NCI-H82 treated with DMSO at 0.1 percent for 48 hours (cell line): ENCODE measurements around the gene ARID3B.
"Not testable (repeated sequence)": the region's sequence is repeated elsewhere in the genome, so short reads cannot be mapped to it uniquely, and the experiment has no call there.

Experiments used
- DNase-seq: peaks from one replicate; lab custom pipeline; 2025; ENCODE audit not compliant: unreplicated experiment; lab: John Stamatoyannopoulos, UW

Gene ARID3B

DNA sequence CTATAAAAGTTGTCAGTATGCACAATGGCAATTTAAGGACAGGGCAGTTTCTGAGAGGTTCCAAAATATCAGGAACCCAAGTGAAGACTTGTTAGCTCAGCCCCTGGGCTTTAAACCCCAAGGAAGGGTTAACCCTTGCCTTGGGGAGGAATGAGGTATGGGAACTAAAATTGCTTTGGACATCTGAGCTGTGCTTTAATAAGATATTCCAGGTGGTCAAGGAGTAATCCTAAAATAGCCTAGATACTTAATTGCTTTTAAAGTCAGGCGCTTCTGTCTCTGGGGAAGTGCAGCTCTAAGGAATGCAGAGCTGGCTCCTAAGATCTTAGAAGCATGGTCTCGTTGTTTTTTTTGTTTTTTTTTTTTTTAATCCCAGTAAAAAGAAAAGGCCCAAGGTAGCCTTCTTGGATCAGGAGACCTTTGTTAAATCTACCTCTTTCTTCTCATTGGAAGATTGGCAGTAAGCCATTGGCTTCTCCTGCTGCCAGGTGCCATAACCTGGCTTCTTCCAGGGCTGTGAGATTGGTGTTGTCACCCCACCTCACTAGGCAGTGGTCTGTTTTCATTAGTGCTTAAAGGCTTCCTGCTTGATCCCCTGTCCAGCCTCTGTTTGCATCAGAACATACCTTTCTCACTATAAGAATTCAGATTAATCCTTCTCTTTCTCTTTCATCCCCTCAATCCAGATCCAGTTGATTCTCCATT is 24.5 kb downstream of the ARID3B start:
- DNase-seq: peak; percentile 95

DNA sequence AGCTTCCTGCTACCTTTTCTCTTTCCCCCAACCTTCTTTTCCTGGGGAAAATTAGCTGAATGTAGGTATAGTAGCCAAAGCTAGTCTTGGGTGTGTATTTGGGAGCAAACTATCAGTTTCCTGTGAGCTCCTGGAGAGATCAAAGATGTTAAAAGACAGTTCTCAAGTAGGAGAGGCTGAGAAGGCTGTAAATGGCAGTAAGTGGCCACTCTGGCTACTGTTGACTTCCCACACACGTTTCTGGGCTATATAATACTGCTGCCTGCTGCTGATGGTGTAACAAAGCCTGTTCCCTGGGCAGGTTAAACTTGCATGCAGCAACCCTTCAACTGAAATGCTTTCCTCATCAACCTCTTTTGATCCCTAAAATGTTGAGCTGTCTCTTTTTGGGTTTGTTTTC is 27.6 kb downstream of the ARID3B start:
- no peak for DNase-seq

- DNase-seq: no peak
Observed at GRCh38 chr15:74569731-74570070, 28.7 kb downstream of the ARID3B start.

GRCh38 chr15:74571191-74571590 is 30.2 kb downstream of the ARID3B start:
- no peak for DNase-seq

- no peak for DNase-seq
Observed at GRCh38 chr15:74573987-74574386, 33.0 kb downstream of the ARID3B start.

GRCh38 chr15:74578496-74578994 is 37.5 kb downstream of the ARID3B start:
- DNase-seq: no peak

- no peak for DNase-seq
Observed at GRCh38 chr15:74579001-74579400, 38.0 kb downstream of the ARID3B start.

- no peak for DNase-seq
Observed at GRCh38 chr15:74580538-74581350, 39.7 kb downstream of the ARID3B start.

DNA sequence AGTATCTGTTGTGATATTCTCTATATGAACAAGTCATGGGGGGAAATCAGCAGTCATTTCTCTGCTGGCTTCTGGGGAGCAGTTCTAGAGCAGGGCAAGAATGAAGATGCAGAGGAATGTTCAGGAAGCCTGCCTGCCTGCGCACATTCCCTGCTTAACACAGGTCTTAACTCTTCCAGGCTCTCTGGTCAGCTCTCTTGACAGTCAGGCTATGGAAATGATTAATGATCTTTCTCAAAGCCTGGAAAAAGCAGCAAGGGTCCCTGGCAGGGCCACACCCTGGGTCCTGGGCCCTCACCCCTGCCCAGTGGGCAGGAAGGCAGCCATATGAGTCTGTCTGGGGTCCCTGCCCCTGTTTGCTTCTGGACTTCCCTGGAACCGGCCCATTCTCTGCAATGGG is 43.2 kb downstream of the ARID3B start:
- DNase-seq: no peak

GRCh38 chr15:74584779-74585178 is 43.8 kb downstream of the ARID3B start:
- no peak for DNase-seq

DNA sequence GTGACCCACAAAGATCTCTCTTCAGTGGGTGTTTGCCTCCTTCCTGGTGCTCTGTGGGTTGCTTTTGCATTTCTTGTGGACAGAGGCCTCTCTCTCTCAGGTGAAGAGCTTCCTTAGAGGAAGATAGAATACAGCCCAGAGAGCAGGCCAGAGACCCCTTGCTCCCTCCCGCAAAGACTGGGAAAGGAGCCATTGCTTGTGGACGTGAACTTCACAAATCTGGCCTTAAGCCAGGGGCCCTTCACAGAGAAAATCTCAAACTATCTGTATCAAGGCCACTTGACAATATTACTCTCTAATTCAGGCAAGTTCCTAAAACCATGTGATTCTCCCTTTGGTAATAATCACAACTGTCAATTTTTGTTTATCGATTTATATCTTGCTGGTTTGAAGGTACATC is 44.2 kb downstream of the ARID3B start:
- no peak for DNase-seq

GRCh38 chr15:74585857-74586256 is 44.8 kb downstream of the ARID3B start:
- no peak for DNase-seq

- no peak for DNase-seq
Observed at GRCh38 chr15:74589826-74590225, 48.8 kb downstream of the ARID3B start.

DNA sequence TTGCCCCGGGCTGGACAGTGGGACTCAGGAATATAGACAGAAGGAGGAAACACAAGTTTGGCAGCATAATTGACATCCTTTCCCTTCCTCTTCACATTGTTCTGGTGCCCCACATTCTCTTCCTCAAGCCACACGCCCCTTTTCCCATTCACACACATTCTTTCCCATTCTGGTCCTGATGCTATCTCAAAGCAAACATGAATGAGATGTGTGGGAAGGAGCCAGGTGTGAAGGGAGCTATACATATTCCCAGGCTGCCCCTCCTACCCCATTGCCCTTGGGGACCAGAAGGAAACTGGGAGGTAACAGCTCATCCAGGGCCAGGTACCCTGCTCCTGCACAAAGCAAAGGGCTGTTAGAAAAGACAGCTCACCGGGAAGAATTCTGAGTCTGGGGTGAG is 51.2 kb downstream of the ARID3B start:
- DNase-seq: no peak

DNA sequence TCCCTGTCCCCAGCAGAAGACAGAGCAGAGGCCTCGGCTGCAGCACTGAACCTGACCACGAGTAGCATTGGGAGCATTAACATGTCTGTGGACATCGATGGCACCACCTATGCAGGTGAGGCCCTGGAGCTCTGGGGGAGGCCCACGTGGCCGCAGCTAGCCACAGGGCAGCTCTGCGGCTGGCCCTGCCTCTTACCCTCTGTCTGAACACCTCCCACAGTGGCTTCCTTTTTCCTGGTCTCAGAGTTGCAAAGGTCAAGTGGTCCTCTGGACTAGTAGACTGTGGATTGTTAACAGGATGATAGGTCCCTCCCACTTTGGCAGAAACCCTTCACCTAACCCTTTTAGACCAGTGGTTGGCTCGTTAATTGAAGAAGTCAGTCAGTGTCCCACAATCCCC is 52.1 kb downstream of the ARID3B start:
- DNase-seq: no peak

- no peak for DNase-seq
Observed at GRCh38 chr15:74594455-74594854, 53.4 kb downstream of the ARID3B start.

DNA sequence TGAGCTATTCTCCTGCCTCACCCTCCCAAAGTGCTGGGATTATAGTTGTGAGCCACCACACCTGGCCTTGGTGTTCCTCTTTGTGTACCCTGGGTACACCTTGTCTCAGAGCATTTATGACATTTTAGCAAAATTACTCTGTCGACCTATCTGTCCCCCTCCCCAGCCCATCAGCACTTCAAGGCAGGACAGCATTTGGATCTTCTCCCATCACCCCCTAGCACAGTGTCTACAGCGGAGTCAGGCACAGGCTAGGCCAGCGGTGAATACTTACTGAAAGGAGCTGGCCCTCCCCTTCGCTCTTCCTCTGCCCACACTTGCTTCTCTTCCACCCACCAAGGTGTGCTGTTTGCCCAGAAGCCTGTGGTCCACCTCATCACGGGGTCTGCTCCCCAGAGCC is 54.3 kb downstream of the ARID3B start:
- no peak for DNase-seq

DNA sequence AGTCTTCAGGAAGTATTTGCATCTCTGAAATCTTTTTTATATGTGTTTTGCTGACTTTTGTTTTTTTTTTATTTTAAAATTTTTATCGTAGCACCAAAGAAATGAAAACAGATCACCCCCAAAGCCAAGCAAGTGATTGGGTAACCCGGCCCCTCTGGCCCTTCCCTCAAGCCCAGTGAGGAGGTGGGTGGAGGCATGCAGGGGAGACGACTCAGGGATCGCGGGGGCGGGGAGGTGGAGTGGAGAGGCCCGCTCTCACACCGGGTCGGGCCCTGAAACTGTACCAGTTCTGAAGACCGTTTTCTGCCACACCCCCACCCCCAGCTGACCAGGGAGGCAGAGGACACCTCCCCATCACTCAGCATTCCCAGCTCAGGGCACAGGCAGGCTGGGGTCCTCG is 55.7 kb downstream of the ARID3B start:
- not testable (repeated sequence) for DNase-seq

- not testable (repeated sequence) for DNase-seq
Observed at GRCh38 chr15:74597146-74597705, 56.2 kb downstream of the ARID3B start.

GRCh38 chr15:74598126-74598842 is 57.3 kb downstream of the ARID3B start:
- peak; percentile 71 for DNase-seq

DNA sequence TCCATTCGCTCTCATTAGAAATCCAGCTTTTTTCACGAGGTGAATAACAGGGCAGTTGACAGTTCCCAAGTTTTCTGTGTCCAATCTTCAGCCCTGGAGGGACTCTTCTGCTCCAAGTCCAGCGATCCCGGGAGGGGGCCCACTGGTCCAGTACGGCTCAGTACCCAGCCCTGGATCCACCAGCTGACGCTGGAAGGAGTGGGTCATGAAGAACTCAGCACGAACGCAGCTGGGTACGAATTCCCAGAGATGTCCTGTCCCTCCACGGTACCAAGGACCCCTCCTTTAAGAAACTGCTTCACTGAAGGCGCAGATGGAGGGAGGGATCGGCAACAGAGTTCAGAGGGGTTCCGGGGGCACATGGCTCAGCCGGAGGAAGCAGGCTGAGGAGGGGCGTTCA is 58.1 kb downstream of the ARID3B start:
- DNase-seq: no peak
